DND-41 (cell line): Measurements from ENCODE around the gene G6PC3.
A peak's percentile ranks its signal among the peaks of the same experiment; 100 is the strongest.

Source experiments
- ATAC-seq: fragments of 200-7000 bp; cut with Tn5 transposase; 3 replicates; pipeline ENCODE4 v1.9.1; 2021; ENCODE audit warnings: low read depth; ENCODE audit not compliant: insufficient read depth
- DNase-seq: peaks from one replicate; pipeline ENCODE4 v3.0.0-alpha.2; 2020
- H2AFZ ChIP-seq: 2 replicates; pipeline ENCODE4 v1.6.0; 2012; ENCODE audit warnings: low read depth, low read length
- H3K27ac ChIP-seq: 2 replicates; pipeline ENCODE4 v1.5.1; 2012; ENCODE audit warnings: low read length, inconsistent platforms
- H3K27me3 ChIP-seq: fragments of 200-600 bp; sonication (generic); 2 replicates; pipeline ENCODE4 v1.6.0; 2012; ENCODE audit warnings: low read length, mild to moderate bottlenecking, inconsistent platforms; ENCODE audit not compliant: insufficient read depth, poor library complexity
- H3K36me3 ChIP-seq: 2 replicates; pipeline ENCODE4 v1.5.1; 2012; ENCODE audit warnings: low read length, inconsistent platforms; ENCODE audit not compliant: insufficient read depth
- H3K4me1 ChIP-seq: 2 replicates; pipeline ENCODE4 v1.5.1; 2012; ENCODE audit warnings: mild to moderate bottlenecking, low read length; ENCODE audit not compliant: insufficient read depth
- H3K4me2 ChIP-seq: 2 replicates; pipeline ENCODE4 v1.6.0; 2012; ENCODE audit warnings: mild to moderate bottlenecking, moderate library complexity, low read length, inconsistent platforms; ENCODE audit not compliant: insufficient read depth
- H3K4me3 ChIP-seq, 2 experiments: fragments of 200-600 bp in 1 of 2; shearing (Covaris generic) in 1 of 2; 2 replicates each; pipeline ENCODE4 v1.5.1; 2012 to 2016; ENCODE audit warnings: inconsistent platforms in 2 of 2, low read length in 2 of 2, mild to moderate bottlenecking in 2 of 2, low read depth in 1 of 2, moderate library complexity in 1 of 2
- H3K79me2 ChIP-seq: 2 replicates; pipeline ENCODE4 v1.6.0; 2012; ENCODE audit warnings: low read length, inconsistent platforms; ENCODE audit not compliant: insufficient read depth
- H3K9ac ChIP-seq: 2 replicates; pipeline ENCODE4 v1.6.0; 2012; ENCODE audit warnings: low read depth, mild to moderate bottlenecking, inconsistent platforms, low read length, moderate library complexity
- H3K9me3 ChIP-seq: 2 replicates; pipeline ENCODE4 v1.5.1; 2012; ENCODE audit warnings: low read length, moderate library complexity, mild to moderate bottlenecking, inconsistent platforms; ENCODE audit not compliant: insufficient read depth, severe bottlenecking
- H4K20me1 ChIP-seq: 2 replicates; pipeline ENCODE4 v1.6.0; 2012; ENCODE audit warnings: low read length; ENCODE audit not compliant: insufficient read depth
- EZH2 ChIP-seq: IDR thresholded peaks from 3 replicates; pipeline ENCODE4 v1.6.1; 2012; ENCODE audit warnings: borderline replicate concordance, low read depth, mild to moderate bottlenecking, moderate library complexity, low read length, inconsistent platforms; ENCODE audit not compliant: severe bottlenecking
- TF ChIP-seq, protein P1 (sequence below): IDR thresholded peaks from 2 replicates; pipeline ENCODE4 v1.5.1; 2012; ENCODE audit warnings: borderline replicate concordance, low read length, moderate library complexity, mild to moderate bottlenecking; ENCODE audit not compliant: poor library complexity, severe bottlenecking; ENCODE audit errors: extremely low read depth

Gene G6PC3

DNA sequence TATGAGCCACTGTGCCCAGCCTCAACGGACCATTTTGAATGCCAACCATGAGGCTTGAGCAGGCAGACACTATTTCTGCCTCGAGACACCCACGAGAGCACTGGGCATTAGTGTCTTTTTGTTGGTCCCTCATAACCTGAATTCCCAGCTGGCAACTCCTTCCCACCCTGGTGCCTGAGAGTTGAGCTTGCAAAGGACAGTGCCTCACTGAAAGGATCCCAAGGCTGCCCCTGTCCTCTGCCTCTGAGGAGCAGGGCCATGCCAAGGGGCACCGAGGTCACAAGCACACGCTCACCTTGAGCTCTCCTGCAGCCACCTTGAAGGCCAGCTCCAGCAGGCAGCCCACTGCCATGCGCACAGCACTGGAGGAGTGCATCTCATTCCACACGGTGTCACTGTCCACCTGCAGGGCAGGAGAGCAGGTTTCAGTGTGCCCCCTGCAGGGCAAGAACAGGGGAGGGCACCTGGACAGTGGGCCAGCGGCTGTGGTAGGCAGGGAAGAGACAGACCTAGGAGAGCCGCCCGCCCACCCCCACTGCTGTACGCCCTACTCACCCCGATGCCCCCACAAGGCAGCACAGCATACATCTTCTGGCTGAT, 12.8 kb downstream of the G6PC3 start:
- H3K4me1 ChIP-seq: no peaks in the 10 kb centered on the region
- no peak for DNase-seq
- no peak for TF ChIP-seq EZH2
- TF ChIP-seq, protein P1, sequence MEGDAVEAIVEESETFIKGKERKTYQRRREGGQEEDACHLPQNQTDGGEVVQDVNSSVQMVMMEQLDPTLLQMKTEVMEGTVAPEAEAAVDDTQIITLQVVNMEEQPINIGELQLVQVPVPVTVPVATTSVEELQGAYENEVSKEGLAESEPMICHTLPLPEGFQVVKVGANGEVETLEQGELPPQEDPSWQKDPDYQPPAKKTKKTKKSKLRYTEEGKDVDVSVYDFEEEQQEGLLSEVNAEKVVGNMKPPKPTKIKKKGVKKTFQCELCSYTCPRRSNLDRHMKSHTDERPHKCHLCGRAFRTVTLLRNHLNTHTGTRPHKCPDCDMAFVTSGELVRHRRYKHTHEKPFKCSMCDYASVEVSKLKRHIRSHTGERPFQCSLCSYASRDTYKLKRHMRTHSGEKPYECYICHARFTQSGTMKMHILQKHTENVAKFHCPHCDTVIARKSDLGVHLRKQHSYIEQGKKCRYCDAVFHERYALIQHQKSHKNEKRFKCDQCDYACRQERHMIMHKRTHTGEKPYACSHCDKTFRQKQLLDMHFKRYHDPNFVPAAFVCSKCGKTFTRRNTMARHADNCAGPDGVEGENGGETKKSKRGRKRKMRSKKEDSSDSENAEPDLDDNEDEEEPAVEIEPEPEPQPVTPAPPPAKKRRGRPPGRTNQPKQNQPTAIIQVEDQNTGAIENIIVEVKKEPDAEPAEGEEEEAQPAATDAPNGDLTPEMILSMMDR: peak; percentile 46
- H3K4me2 ChIP-seq: no peak overlapping the region
- no peaks in the 10 kb centered on the region for H3K27me3 ChIP-seq
- H3K27ac ChIP-seq: no peak overlapping the region
- 0 out of 2 replicates have a peak, but pooled peaks cover 5% of the 10 kb centered on the region for H4K20me1 ChIP-seq
- H3K36me3 ChIP-seq: 0 out of 2 replicates have a peak, but pooled peaks cover 3% of the 10 kb centered on the region
- H3K79me2 ChIP-seq: no peaks in the 10 kb centered on the region
- H3K9ac ChIP-seq: no peak overlapping the region
- no peaks in the 10 kb centered on the region for H3K9me3 ChIP-seq
- no peak for ATAC-seq
- no peak overlapping the region for H3K4me3 ChIP-seq
- no peak overlapping the region for H2AFZ ChIP-seq

DNA sequence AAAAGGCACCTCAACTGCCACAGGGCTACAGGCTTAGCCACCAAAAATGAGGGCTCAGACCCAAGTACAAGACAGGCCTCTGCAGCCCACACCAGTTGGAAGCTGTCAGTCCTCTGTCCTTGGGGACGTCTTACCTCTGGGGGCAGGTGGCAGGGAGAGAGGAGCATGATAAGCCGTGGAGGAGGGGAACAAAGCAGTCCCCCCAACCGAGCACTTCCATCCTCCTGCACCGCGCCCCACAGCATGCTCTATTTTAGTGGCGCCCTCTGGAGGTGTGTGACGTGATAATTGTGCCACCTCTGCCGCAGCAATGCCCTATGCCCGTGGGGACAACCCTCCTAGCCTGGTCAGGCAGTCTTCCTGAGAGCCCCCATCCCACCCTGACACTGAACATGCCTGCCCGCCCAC, 13.6 kb downstream of the G6PC3 start:
- Histone ChIP-seq H3K79me2 (no peaks in the 10 kb centered on the region), H3K27me3 (no peaks in the 10 kb centered on the region), H4K20me1 (0 out of 2 replicates have a peak, but pooled peaks cover 5% of the 10 kb centered on the region), H3K9me3 (no peaks in the 10 kb centered on the region), H3K4me3 (no peak overlapping the region), H3K27ac (no peak overlapping the region), H3K4me1 (no peaks in the 10 kb centered on the region), H3K4me2 (no peak overlapping the region), H3K36me3 (no peaks in the 10 kb centered on the region), H2AFZ (no peak overlapping the region), H3K9ac (no peak overlapping the region)
- DNase-seq (peak; percentile 56), ATAC-seq (peak; percentile 75)
- TF ChIP-seq, protein P1: peak; percentile 73
- no peak for TF ChIP-seq EZH2

DNA sequence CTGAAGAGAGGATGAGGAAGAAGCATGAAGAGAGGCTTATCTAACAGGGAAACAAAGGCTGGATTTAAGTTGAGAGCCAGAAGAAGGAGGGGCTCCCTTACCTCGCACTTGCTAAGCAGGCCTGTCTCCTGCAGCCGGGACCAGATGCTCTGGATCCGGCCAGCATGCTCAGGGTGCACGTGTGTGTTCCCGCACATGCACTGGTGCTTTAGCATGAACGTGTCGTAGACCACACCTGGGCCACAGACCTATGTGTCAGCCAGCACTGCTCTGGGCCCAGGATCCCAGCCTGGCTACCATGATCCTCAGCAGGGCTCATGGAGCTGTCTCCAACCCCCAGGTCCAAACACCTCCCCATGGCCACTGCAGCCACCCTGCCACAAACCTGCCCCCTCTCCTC, 14.4 kb downstream of the G6PC3 start:
- Histone ChIP-seq H2AFZ (no peak overlapping the region), H3K9ac (no peak overlapping the region), H3K36me3 (no peaks in the 10 kb centered on the region), H3K27me3 (no peaks in the 10 kb centered on the region), H3K4me2 (no peak overlapping the region), H3K9me3 (no peaks in the 10 kb centered on the region), H3K4me1 (no peaks in the 10 kb centered on the region), H3K4me3 (no peak overlapping the region), H3K79me2 (no peaks in the 10 kb centered on the region), H4K20me1 (0 out of 2 replicates have a peak, but pooled peaks cover 5% of the 10 kb centered on the region), H3K27ac (no peak overlapping the region)
- no peak for DNase-seq
- TF ChIP-seq, protein P1: no peak
- no peak for TF ChIP-seq EZH2
- no peak for ATAC-seq

DNA sequence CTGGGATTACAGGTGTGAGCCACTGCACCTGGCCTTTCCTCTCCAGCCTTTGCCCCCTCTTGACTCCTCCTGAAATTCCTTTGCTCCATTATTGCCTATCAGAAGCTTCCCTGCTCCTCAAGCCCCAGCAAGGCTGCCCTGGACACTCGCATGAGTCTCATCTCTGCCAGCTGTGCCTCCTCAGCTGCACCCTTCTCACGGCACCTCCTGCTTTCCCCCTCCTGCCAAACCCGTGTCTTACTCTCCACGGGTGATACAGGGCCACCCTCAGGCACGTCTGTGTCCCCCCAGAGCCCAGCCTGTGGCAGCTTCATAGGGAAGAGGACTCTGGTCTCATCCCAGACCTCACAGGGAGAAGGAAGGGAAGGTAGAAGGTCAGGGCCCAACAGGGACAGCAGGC, 15.4 kb downstream of the G6PC3 start:
- no peak overlapping the region for H3K4me2 ChIP-seq
- TF ChIP-seq EZH2: no peak
- TF ChIP-seq, protein P1: no peak
- H3K27ac ChIP-seq: no peak overlapping the region
- no peak overlapping the region for H3K4me3 ChIP-seq
- H2AFZ ChIP-seq: no peak overlapping the region
- no peaks in the 10 kb centered on the region for H3K79me2 ChIP-seq
- H3K36me3 ChIP-seq: no peaks in the 10 kb centered on the region
- ATAC-seq (no peak), DNase-seq (no peak)
- H4K20me1 ChIP-seq: 0 out of 2 replicates have a peak, but pooled peaks cover 5% of the 10 kb centered on the region
- no peaks in the 10 kb centered on the region for H3K4me1 ChIP-seq
- no peak overlapping the region for H3K9ac ChIP-seq
- H3K27me3 ChIP-seq: no peaks in the 10 kb centered on the region
- no peaks in the 10 kb centered on the region for H3K9me3 ChIP-seq
